Testis (tissue), 2 donors: ENCODE data around the gene ENO1.

ENCODE experiments used
- CTCF ChIP-seq, 3 experiments: fragments of 450-650 bp in 2 of 3; fragments of 200-600 bp in 1 of 3; sonication (generic) in 1 of 3; IDR thresholded peaks; one replicate each; pipeline ENCODE4 v1.5.1; 2016 to 2019; ENCODE audit warnings: antibody characterized with exemption in 3 of 3, mild to moderate bottlenecking in 2 of 3, moderate library complexity in 1 of 3
- POLR2A ChIP-seq: fragments of 450-650 bp; IDR thresholded peaks from one replicate; pipeline ENCODE4 v1.6.1; 2017; ENCODE audit warnings: antibody characterized with exemption, mild to moderate bottlenecking, moderate library complexity

GRCh38 chr1:8867878-8868567 lies 10.5 kb downstream of the ENO1 start:
- no peak for TF ChIP-seq CTCF (IDR thresholded peaks at IDR 0.05)
- no peak for TF ChIP-seq POLR2A
